ENCODE results near the gene MMP15. TPM values are rescaled to one million over a fixed set of nuclear protein-coding genes. Genes with fewer than 3 reads are reported as not detected.
"Not testable (repeated sequence)": the region's sequence is repeated elsewhere in the genome, so short reads cannot be mapped to it uniquely, and the experiment has no call there.

Gene MMP15
- total RNA-seq, 1 donor from 2014 or later, result 7.2 TPM

- Histone ChIP-seq H3K9me3 (ENCODE audit: low read depth) (no peaks in the 10 kb centered on the region), H3K4me2 (peak overlapping the region; percentile 90)
These were observed 23.1 kb upstream of the MMP15 start for GRCh38 chr16:58002416-58002800.

GRCh38 chr16:58002936-58003335 lies 22.6 kb upstream of the MMP15 start:
- DNase-seq (ENCODE audit: low spot score), result no peak
- Histone ChIP-seq H3K9me3 (ENCODE audit: low read depth) (no peaks in the 10 kb centered on the region), H3K9ac (no peak overlapping the region), H3K4me1 (peaks cover 8% of the 10 kb centered on the region), H3F3A (ENCODE audit: low read depth) (peaks cover 31% of the 10 kb centered on the region), H3K4me3 (no peak overlapping the region), H3K36me3 (no peaks in the 10 kb centered on the region), H2AFZ (replicated peaks) (no peak overlapping the region), H4K20me1 (ENCODE audit: low read depth) (peaks cover 21% of the 10 kb centered on the region), H3K27me3 (no peaks in the 10 kb centered on the region), H3K79me2 (ENCODE audit: low read depth) (no peaks in the 10 kb centered on the region), H3K27ac (no peak overlapping the region), H3K4me2 (no peak overlapping the region)
- H3K9me3 Mint-ChIP-seq, result peaks cover 4% of the 10 kb centered on the region
- TF ChIP-seq EZH2phosphoT487 (IDR thresholded peaks at IDR 0.05) (no peak), EZH2 (IDR thresholded peaks at IDR 0.05) (no peak), CTCF (IDR thresholded peaks at IDR 0.05) (no peak)
- no peak overlapping the region for H3K27ac Mint-ChIP-seq
- H3K4me1 Mint-ChIP-seq, result peaks cover 23% of the 10 kb centered on the region
- peaks cover 5% of the 10 kb centered on the region for H3K27me3 Mint-ChIP-seq (ENCODE audit: insufficient read depth, low read depth)
- H3K36me3 Mint-ChIP-seq, result peaks cover 18% of the 10 kb centered on the region
- no peak overlapping the region for H3K4me3 Mint-ChIP-seq

More at GRCh38 chr16:58002416-58002800, 23.1 kb upstream of the MMP15 start:
- Histone ChIP-seq H3F3A (ENCODE audit: low read depth) (peaks cover 31% of the 10 kb centered on the region), H3K79me2 (ENCODE audit: low read depth) (no peaks in the 10 kb centered on the region), H3K4me3 (no peak overlapping the region), H2AFZ (replicated peaks) (no peak overlapping the region), H3K4me1 (peaks cover 8% of the 10 kb centered on the region), H4K20me1 (ENCODE audit: low read depth) (peaks cover 21% of the 10 kb centered on the region), H3K27ac (no peak overlapping the region), H3K27me3 (no peaks in the 10 kb centered on the region), H3K9ac (no peak overlapping the region), H3K36me3 (no peaks in the 10 kb centered on the region)
- peak overlapping the region; percentile 53 for H3K4me3 Mint-ChIP-seq
- H3K27me3 Mint-ChIP-seq (ENCODE audit: insufficient read depth, low read depth), result peaks cover 5% of the 10 kb centered on the region
- H3K4me1 Mint-ChIP-seq, result peaks cover 23% of the 10 kb centered on the region
- H3K36me3 Mint-ChIP-seq, result peaks cover 18% of the 10 kb centered on the region
- H3K27ac Mint-ChIP-seq, result no peak overlapping the region
- peaks cover 4% of the 10 kb centered on the region for H3K9me3 Mint-ChIP-seq
- DNase-seq (ENCODE audit: low spot score), result no peak
- no peak for TF ChIP-seq EZH2 (IDR thresholded peaks at IDR 0.05)
- TF ChIP-seq EZH2phosphoT487 (IDR thresholded peaks at IDR 0.05), result no peak
- TF ChIP-seq CTCF (IDR thresholded peaks at IDR 0.05), result no peak

- not testable (repeated sequence) for H3K4me1 Mint-ChIP-seq
These were observed 20.8 kb upstream of the MMP15 start for GRCh38 chr16:58004736-58005135.

GRCh38 chr16:58009856-58010416 lies 15.6 kb upstream of the MMP15 start:
- H3K9me3 ChIP-seq (ENCODE audit: low read depth), result no peaks in the 10 kb centered on the region
- Mint-ChIP-seq H3K9me3 (peaks cover 4% of the 10 kb centered on the region), H3K36me3 (peaks cover 21% of the 10 kb centered on the region), H3K27me3 (ENCODE audit: insufficient read depth, low read depth) (peaks cover 2% of the 10 kb centered on the region), H3K27ac (no peak overlapping the region), H3K4me1 (peaks cover 4% of the 10 kb centered on the region), H3K4me3 (no peak overlapping the region)
- H3F3A ChIP-seq (ENCODE audit: low read depth), result peaks cover 9% of the 10 kb centered on the region
- no peak overlapping the region for H2AFZ ChIP-seq (replicated peaks)
- H3K9ac ChIP-seq, result no peak overlapping the region
- no peak overlapping the region for H3K4me3 ChIP-seq
- no peaks in the 10 kb centered on the region for H3K79me2 ChIP-seq (ENCODE audit: low read depth)
- TF ChIP-seq CTCF (IDR thresholded peaks at IDR 0.05) (no peak), EZH2phosphoT487 (IDR thresholded peaks at IDR 0.05) (no peak), EZH2 (IDR thresholded peaks at IDR 0.05) (no peak)
- no peaks in the 10 kb centered on the region for H3K27me3 ChIP-seq
- H3K27ac ChIP-seq, result no peak overlapping the region
- H3K36me3 ChIP-seq, result no peaks in the 10 kb centered on the region
- H3K4me1 ChIP-seq, result peaks cover 24% of the 10 kb centered on the region
- DNase-seq (ENCODE audit: low spot score), result no peak
- H3K4me2 ChIP-seq, result no peak overlapping the region
- H4K20me1 ChIP-seq (ENCODE audit: low read depth), result no peaks in the 10 kb centered on the region

More at GRCh38 chr16:58004736-58005135, 20.8 kb upstream of the MMP15 start:
- not testable (repeated sequence) for H3K27me3 Mint-ChIP-seq (ENCODE audit: insufficient read depth, low read depth); H3K9ac ChIP-seq; H3K27ac Mint-ChIP-seq; H3K4me3 Mint-ChIP-seq; H4K20me1 ChIP-seq (ENCODE audit: low read depth); H3K27me3 ChIP-seq; H3K9me3 Mint-ChIP-seq; H3K4me2 ChIP-seq; H3K79me2 ChIP-seq (ENCODE audit: low read depth); H2AFZ ChIP-seq (replicated peaks); H3K36me3 ChIP-seq; H3K27ac ChIP-seq; H3K9me3 ChIP-seq (ENCODE audit: low read depth); H3K4me3 ChIP-seq; DNase-seq (ENCODE audit: low spot score); H3K4me1 ChIP-seq
- H3F3A ChIP-seq (ENCODE audit: low read depth), result peaks cover 25% of the 10 kb centered on the region
- peaks cover 19% of the 10 kb centered on the region for H3K36me3 Mint-ChIP-seq

Measured in neural progenitor cell (in vitro differentiated cells).